SK-N-MC (cell line): ENCODE measurements around the gene METRN.
"Not testable (repeated sequence)": the region's sequence is repeated elsewhere in the genome, so short reads cannot be mapped to it uniquely, and the experiment has no call there.

Source experiments
- DNase-seq: peaks from one replicate; pipeline ENCODE4 v3.0.0-alpha.2; 2011; ENCODE audit warnings: low read depth, low spot score
- H3K27ac ChIP-seq: fragments of 200-600 bp; sonication (generic); 2 replicates; pipeline ENCODE4 v1.5.1; 2016; ENCODE audit warnings: mixed run types
- H3K36me3 ChIP-seq: fragments of 200-600 bp; sonication (generic); 2 replicates; pipeline ENCODE4 v1.6.1; 2017; ENCODE audit warnings: antibody characterized with exemption, low read length, mixed read lengths; ENCODE audit not compliant: insufficient read depth
- H3K4me3 ChIP-seq: fragments of 200-600 bp; sonication (generic); 2 replicates; pipeline ENCODE4 v1.5.1; 2016
- H3K9ac ChIP-seq: fragments of 200-600 bp; sonication (generic); 2 replicates; pipeline ENCODE4 v1.8.0; 2017; ENCODE audit warnings: mixed run types, mixed read lengths; ENCODE audit not compliant: insufficient read length
- H3K9me3 ChIP-seq: fragments of 200-600 bp; sonication (generic); 2 replicates; pipeline ENCODE4 v1.6.1; 2017; ENCODE audit warnings: low read depth, mild to moderate bottlenecking, antibody characterized with exemption, low read length, moderate library complexity, mixed read lengths
- EZH2 ChIP-seq: fragments of 200-600 bp; sonication (generic); IDR thresholded peaks from one replicate; pipeline ENCODE4 v1.6.1; 2017; ENCODE audit warnings: antibody characterized with exemption
- FOXP2 ChIP-seq: optimal IDR thresholded peaks from 2 replicates; pipeline ENCODE3; 2011; ENCODE audit warnings: mild to moderate bottlenecking, moderate library complexity; ENCODE audit not compliant: insufficient read depth; ENCODE audit errors: extremely low read length, control extremely low read depth
- POLR2AphosphoS5 ChIP-seq: IDR thresholded peaks from 2 replicates; pipeline ENCODE4 v1.6.1; 2012; ENCODE audit warnings: mild to moderate bottlenecking, low read depth, low read length, borderline replicate concordance

Gene METRN

DNA sequence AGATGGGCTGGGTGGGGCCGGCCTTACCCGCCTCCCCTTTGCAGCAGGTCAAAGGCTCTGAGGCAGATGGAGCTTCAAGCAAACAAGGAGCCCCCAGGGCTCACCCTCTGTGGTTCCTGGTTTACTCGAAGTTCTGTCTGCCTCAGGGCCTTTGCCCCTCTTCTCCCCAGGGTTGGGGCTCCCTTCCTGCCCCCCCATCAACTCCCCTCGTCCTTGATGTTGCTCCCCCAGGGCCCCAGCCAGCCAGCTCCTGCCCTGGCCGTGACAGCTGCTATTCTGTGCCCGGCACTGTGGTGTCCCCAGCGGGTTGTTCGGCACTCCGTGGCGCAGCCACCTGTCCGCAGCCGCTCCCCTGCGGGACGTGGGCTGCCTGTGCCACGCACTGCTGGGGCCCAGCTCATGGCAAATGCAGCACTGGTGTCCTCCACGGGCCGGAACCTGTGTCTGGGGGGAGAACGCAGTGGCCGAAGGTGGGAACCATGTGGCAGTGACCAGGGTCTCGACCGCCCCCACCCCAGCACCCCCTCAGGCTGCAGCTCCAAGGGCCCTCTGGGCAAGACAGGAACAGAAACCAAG, 4.3 kb upstream of the METRN start:
- Histone ChIP-seq H3K36me3 (no peaks in the 10 kb centered on the region), H3K9ac (no peak overlapping the region), H3K9me3 (no peaks in the 10 kb centered on the region), H3K4me3 (no peak overlapping the region), H3K27ac (no peak overlapping the region)
- DNase-seq, result no peak
- TF ChIP-seq EZH2 (no peak), FOXP2 (no peak), POLR2AphosphoS5 (no peak)

DNA sequence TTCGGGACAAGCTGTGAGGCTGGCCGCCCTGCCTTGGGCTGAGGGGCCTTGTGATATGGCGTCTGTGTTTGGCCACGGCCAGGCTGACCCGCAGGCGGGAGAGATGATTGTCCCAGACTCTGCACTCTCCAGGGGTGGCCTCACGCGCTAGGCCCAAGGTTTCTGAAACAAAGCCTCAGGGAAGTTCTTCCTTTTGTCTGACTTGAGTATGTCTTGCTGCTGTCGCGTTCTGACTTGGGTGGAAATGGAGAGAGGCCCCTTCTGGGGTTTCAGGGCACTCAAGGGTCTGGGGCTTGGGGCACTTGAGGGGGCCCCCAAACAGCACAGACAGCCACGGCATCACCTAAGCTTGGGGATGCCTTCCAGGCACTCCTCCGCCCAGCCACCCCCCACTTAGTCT, 3.8 kb upstream of the METRN start:
- DNase-seq, result no peak
- Histone ChIP-seq H3K27ac (no peak overlapping the region), H3K36me3 (no peaks in the 10 kb centered on the region), H3K4me3 (no peak overlapping the region), H3K9ac (no peak overlapping the region), H3K9me3 (no peaks in the 10 kb centered on the region)
- TF ChIP-seq EZH2, result no peak
- no peak for TF ChIP-seq FOXP2
- no peak for TF ChIP-seq POLR2AphosphoS5

DNA sequence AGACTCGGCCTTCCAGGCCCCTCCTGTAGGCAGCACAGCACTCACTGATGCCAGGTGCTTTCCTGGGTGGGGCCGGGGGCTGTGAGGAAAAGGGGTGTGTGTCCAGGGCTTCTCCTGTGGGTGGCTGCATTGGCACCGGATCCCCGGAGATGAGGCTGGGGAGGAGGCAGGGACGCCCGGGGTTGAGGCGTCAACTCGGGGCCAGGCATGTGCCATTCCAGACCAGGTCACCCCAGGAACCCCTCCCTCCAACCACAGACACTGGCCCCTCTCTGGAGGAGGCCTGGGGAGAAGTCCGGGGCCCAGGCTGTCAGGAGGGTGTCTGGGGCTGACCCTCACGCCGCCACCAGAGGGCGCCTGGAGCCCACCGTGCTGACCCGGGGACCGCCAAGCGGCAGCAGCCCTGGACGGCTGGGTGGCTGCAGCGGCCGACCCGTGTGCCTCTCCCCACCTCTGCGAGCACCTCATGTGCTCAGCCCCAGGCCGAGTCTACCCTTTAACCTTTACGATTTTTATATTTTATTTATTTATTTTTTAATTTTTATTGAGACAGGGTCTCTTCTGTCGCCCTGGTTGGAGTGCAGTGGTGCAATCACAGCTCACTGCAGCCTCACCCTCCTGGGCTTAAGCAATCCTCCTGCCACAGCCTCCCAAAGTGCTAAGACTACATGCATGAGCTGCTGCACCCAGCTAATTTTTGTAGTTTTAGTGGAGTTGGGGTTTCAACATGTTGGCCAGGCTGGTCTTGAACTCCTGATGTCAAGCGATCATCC, 3.2 kb upstream of the METRN start:
- no peak for TF ChIP-seq FOXP2
- no peak for TF ChIP-seq EZH2
- no peak overlapping the region for H3K27ac ChIP-seq
- H3K36me3 ChIP-seq, result no peaks in the 10 kb centered on the region
- H3K4me3 ChIP-seq, result no peak overlapping the region
- DNase-seq, result no peak
- no peak overlapping the region for H3K9ac ChIP-seq
- H3K9me3 ChIP-seq, result no peaks in the 10 kb centered on the region

DNA sequence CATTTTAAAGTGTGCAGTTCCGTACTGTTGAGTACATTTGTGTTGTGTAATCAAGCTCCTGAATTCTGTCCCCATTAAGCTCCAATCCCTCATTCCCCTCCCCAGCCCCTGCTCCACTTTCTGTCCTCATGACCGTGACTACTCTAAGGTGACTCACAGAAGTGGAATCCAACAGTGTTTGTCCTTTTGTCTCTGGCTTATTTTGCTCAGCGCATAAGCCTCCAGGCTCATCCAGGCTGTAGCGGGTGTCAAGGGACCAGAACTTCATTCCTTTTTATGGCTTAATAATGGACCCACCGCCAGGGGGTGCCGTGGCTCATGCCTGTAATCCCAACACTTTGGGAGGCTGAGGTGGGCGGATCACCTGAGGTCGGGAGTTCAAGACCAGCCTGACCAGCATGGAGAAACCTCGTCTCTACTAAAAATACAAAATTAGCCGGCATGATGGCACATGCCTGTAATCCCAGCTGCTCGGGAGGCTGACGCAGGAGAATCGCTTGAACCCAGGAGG, 2.1 kb upstream of the METRN start:
- H3K4me3 ChIP-seq, H3K36me3 ChIP-seq, DNase-seq, H3K9ac ChIP-seq, H3K9me3 ChIP-seq, H3K27ac ChIP-seq: not testable (repeated sequence)

DNA sequence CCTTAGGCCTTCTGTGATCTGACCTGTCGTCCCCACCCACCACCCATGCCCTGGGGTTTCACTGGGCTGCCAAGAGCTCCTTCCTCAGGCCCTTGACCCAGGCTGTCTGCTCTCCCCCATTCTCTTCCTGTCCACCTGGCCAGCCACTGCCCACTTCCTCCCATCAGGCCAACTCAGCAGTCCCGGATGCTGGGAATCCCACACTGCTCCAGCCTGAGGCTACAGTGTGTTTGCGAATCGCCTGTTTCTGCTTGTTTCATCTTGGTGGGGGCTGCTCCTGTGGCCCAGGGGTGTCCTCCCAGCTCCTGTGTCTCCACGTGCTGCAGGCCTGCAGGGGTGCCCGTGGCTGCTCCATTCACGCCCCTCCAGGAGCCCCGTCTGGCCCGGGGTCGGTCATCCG, 839 bp upstream of the METRN start:
- Histone ChIP-seq H3K27ac (no peak overlapping the region), H3K9me3 (no peaks in the 10 kb centered on the region), H3K36me3 (no peaks in the 10 kb centered on the region), H3K4me3 (no peak overlapping the region), H3K9ac (no peak overlapping the region)
- no peak for TF ChIP-seq FOXP2
- TF ChIP-seq POLR2AphosphoS5, result no peak
- TF ChIP-seq EZH2, result no peak
- DNase-seq, result no peak

DNA sequence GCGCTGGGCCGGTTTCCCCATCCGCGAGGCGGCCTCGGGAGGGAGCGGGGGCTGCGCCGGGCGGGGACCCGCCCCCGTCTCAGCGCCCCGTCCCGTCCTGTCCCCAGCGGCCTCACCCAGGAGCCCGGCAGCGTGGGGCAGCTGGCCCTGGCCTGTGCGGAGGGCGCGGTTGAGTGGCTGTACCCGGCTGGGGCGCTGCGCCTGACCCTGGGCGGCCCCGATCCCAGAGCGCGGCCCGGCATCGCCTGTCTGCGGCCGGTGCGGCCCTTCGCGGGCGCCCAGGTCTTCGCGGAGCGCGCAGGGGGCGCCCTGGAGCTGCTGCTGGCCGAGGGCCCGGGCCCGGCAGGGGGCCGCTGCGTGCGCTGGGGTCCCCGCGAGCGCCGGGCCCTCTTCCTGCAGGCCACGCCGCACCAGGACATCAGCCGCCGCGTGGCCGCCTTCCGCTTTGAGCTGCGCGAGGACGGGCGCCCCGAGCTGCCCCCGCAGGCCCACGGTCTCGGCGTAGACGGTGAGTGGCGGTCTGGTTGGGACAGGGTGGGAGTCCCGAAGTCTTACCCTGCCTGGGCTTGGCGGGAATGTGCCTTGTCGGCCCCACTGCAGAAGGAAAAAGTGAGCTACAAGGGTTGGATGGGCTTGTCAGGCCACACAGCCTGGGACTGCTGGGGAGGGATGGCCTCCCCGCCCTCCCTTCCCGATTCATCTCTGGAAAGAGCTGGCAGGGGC, 720 bp downstream of the METRN start:
- no peaks in the 10 kb centered on the region for H3K9me3 ChIP-seq
- TF ChIP-seq EZH2, result peak; percentile 61
- no peak for TF ChIP-seq FOXP2
- H3K36me3 ChIP-seq, result no peaks in the 10 kb centered on the region
- no peak overlapping the region for H3K9ac ChIP-seq
- H3K4me3 ChIP-seq, result peak overlapping the region; percentile 43
- DNase-seq, result no peak
- H3K27ac ChIP-seq, result no peak overlapping the region

DNA sequence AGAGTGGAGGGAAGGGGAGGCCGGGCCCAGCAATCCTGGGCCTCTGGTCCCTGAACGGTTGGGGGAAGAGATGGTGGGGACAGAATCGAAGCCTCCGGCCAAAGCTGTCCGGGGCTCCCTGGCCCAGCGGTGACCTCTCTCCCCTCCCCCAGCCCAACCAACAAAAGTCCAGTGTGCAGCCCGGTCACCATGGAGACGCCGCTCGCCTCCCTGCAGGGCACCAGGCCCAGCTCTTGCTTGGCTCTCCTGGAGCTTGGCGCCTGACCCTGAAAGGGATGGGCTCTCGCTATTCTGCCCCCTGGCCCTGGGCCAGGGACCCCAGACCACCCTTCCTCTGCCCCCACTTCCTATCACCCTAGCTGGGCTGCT, 1.3 kb downstream of the METRN start:
- Histone ChIP-seq H3K27ac (no peak overlapping the region), H3K9me3 (no peaks in the 10 kb centered on the region), H3K36me3 (no peaks in the 10 kb centered on the region), H3K9ac (no peak overlapping the region), H3K4me3 (no peak overlapping the region)
- no peak for DNase-seq
- TF ChIP-seq POLR2AphosphoS5 (no peak), EZH2 (no peak), FOXP2 (no peak)

DNA sequence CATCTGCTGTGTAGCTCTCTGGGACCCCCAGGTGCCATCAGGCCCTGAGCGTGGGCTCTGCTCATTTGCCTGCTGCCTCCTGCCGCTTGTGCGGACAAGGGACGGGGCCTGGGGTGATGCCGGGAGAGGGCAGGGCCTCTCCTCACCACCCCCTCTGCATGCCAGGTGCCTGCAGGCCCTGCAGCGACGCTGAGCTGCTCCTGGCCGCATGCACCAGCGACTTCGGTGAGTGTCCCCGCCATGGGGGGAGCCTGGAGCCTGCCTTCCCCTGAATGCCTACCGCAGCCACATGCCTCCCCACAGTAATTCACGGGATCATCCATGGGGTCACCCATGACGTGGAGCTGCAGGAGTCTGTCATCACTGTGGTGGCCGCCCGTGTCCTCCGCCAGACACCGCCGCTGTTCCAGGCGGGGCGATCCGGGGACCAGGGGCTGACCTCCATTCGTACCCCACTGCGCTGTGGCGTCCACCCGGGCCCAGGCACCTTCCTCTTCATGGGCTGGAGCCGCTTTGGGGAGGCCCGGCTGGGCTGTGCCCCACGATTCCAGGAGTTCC, 1.9 kb downstream of the METRN start:
- DNase-seq, result no peak
- H3K4me3 ChIP-seq, result no peak overlapping the region
- H3K9me3 ChIP-seq, result no peaks in the 10 kb centered on the region
- no peak overlapping the region for H3K27ac ChIP-seq
- TF ChIP-seq FOXP2, result no peak
- no peak for TF ChIP-seq POLR2AphosphoS5
- TF ChIP-seq EZH2, result no peak
- H3K36me3 ChIP-seq, result no peaks in the 10 kb centered on the region
- no peak overlapping the region for H3K9ac ChIP-seq
